Endodermal cell (in vitro differentiated cells): ENCODE measurements around the gene SFRP4. TPM values are rescaled to one million over a fixed set of nuclear protein-coding genes. Genes with fewer than 3 reads are reported as not detected.

Experiments used
- DNase-seq: peaks from one replicate; pipeline ENCODE4 v3.0.0-alpha.2; 2017
- H3K27ac ChIP-seq: 2 replicates; pipeline ENCODE4 v1.5.1; 2013; ENCODE audit warnings: mild to moderate bottlenecking, low read depth, low read length, moderate library complexity
- H3K27me3 ChIP-seq: 2 replicates; pipeline ENCODE4 v1.6.1; 2013; ENCODE audit warnings: mild to moderate bottlenecking, low read length, moderate library complexity; ENCODE audit not compliant: insufficient read depth, control insufficient read depth, poor library complexity, severe bottlenecking
- H3K36me3 ChIP-seq: 2 replicates; pipeline ENCODE4 v1.7.0; 2013; ENCODE audit warnings: mild to moderate bottlenecking, low read length, moderate library complexity; ENCODE audit not compliant: control insufficient read depth, insufficient read depth
- H3K4me1 ChIP-seq: one replicate; pipeline ENCODE4 v1.7.0; 2013; ENCODE audit warnings: low read length; ENCODE audit not compliant: control insufficient read depth, insufficient read depth
- H3K4me3 ChIP-seq: 2 replicates; pipeline ENCODE4 v1.5.1; 2013; ENCODE audit warnings: mild to moderate bottlenecking, low read length, moderate library complexity
- H3K9ac ChIP-seq: 2 replicates; pipeline ENCODE4 v1.6.1; 2013; ENCODE audit warnings: mild to moderate bottlenecking, low read length, moderate library complexity; ENCODE audit not compliant: poor library complexity, severe bottlenecking; ENCODE audit errors: extremely low read depth
- H3K9me3 ChIP-seq: 2 replicates; pipeline ENCODE4 v1.6.1; 2013; ENCODE audit warnings: mild to moderate bottlenecking, low read length, moderate library complexity; ENCODE audit not compliant: control insufficient read depth
- H3K27ac Mint-ChIP-seq: 2 replicates; pipeline ENCODE4 v1.8.0; 2020; ENCODE audit warnings: mixed read lengths
- H3K27me3 Mint-ChIP-seq: 2 replicates; pipeline ENCODE4 v1.8.0; 2021; ENCODE audit warnings: mild to moderate bottlenecking, mixed read lengths; ENCODE audit not compliant: insufficient read depth
- H3K36me3 Mint-ChIP-seq: 2 replicates; pipeline ENCODE4 v1.8.0; 2020; ENCODE audit warnings: low read depth, mixed read lengths
- H3K4me1 Mint-ChIP-seq: 2 replicates; pipeline ENCODE4 v1.8.0; 2020; ENCODE audit warnings: mixed read lengths
- H3K4me3 Mint-ChIP-seq: 2 replicates; pipeline ENCODE4 v1.8.0; 2020; ENCODE audit warnings: mild to moderate bottlenecking, moderate library complexity, mixed read lengths
- H3K9me3 Mint-ChIP-seq: 2 replicates; pipeline ENCODE4 v1.8.0; 2020; ENCODE audit warnings: mild to moderate bottlenecking, mixed read lengths
- WGBS, 2 experiments: methylation state at CpG; one replicate each; pipeline versions ENCODE4 v1.1.5 to v1.1.7; 2013; ENCODE audit warnings: missing lambda C conversion rate in 2 of 2, mixed read lengths in 1 of 2; ENCODE audit not compliant: insufficient coverage in 1 of 2, insufficient read length in 1 of 2; 5-methylcytosine and 5-hydroxymethylcytosine counted together
- total RNA-seq, 2 donors: library from RNA; stranded (reverse); fragmentation: NEBNext Ultra II Directional in 1 of 2; extraction: Animal tissue kit (Norgen Biotek cat#: 25700) in 1 of 2; gene quantifications; 2 replicates in 1 of 2; 3 replicates in 1 of 2; pipeline ENCODE4 v1.2.1, GENCODE V29; 2021
- TF ChIP-seq, protein P1 (sequence below): fragments of 200-600 bp; sonication (generic); conservative IDR thresholded peaks from 2 replicates; pipeline ENCODE4 v1.5.0; 2021; ENCODE audit warnings: antibody characterized with exemption, mild to moderate bottlenecking

Gene SFRP4
- total RNA-seq, 2 donors from 2014 or later, result not detected

DNA sequence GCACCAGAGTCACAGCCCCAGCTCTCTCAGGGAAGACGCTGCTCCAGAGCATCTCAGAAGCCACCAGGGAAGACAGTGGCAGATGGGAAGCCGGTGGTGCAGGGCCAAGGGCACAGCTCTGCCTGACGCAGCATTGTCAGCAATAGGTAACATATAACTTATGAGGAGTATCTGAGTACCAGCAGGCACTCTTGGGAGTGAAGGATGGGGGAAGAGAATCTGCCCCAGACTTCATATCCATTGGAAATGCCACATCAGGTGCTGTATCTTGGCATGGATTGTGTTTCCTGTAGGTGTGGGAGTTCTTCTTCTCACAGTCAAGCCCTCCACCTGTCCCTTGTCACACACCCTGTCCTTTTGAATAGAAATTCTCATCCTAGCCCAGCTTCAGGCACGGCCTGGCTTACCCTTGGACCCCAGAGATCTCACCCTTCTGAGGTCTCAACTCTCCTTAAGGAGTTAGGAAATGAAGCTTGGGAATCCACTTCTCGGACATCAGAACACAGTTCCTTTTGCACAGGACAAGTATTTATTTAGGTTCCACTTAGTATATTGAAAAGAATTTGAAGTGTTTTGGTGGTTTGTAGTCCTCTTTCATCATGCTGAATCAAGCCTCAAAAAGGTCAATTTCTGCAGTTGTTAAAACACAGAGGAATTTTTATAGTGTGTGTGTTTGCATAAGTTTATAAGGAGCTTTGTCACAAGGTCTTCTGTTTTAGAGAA lies 13.8 kb upstream of the SFRP4 start:
- TF ChIP-seq, protein P1, sequence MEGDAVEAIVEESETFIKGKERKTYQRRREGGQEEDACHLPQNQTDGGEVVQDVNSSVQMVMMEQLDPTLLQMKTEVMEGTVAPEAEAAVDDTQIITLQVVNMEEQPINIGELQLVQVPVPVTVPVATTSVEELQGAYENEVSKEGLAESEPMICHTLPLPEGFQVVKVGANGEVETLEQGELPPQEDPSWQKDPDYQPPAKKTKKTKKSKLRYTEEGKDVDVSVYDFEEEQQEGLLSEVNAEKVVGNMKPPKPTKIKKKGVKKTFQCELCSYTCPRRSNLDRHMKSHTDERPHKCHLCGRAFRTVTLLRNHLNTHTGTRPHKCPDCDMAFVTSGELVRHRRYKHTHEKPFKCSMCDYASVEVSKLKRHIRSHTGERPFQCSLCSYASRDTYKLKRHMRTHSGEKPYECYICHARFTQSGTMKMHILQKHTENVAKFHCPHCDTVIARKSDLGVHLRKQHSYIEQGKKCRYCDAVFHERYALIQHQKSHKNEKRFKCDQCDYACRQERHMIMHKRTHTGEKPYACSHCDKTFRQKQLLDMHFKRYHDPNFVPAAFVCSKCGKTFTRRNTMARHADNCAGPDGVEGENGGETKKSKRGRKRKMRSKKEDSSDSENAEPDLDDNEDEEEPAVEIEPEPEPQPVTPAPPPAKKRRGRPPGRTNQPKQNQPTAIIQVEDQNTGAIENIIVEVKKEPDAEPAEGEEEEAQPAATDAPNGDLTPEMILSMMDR, result no peak
- Mint-ChIP-seq H3K4me1 (no peaks in the 10 kb centered on the region), H3K27ac (no peak overlapping the region), H3K4me3 (no peak overlapping the region), H3K27me3 (no peaks in the 10 kb centered on the region), H3K36me3 (no peaks in the 10 kb centered on the region), H3K9me3 (peaks cover 4% of the 10 kb centered on the region)
- 77 to 93% methylated on average over 3 to 5 of the region's 5 CpGs for WGBS, 2 experiments
- no peaks in the 10 kb centered on the region for H3K27me3 ChIP-seq
- H3K36me3 ChIP-seq, result no peaks in the 10 kb centered on the region
- DNase-seq, result no peak
- no peaks in the 10 kb centered on the region for H3K4me1 ChIP-seq
- no peak overlapping the region for H3K9ac ChIP-seq
- no peak overlapping the region for H3K27ac ChIP-seq
- H3K4me3 ChIP-seq, result no peak overlapping the region
- H3K9me3 ChIP-seq, result peaks cover 6% of the 10 kb centered on the region

DNA sequence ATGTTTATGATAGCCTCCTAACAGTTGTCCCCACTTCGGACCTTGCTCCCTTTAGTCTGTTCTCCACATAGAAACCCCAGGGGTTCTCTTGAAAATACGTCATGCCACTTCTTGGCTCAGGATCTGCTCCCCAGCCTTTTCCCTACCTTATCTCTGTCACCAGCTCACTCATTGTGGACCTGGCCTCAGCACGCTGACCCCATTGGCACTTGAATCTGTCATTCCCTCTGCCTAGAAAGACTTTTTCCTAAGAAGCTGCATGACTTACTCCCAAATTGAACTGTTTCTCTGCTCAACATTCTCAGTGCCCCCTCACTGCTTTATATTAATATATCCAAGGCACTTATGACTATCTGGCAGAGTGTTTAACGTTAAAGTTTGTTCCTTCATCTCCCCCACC lies 12.3 kb upstream of the SFRP4 start:
- H3K36me3 ChIP-seq, result no peaks in the 10 kb centered on the region
- H3K27me3 ChIP-seq, result no peaks in the 10 kb centered on the region
- no peak overlapping the region for H3K4me3 ChIP-seq
- 89 to 95% methylated on average over 2 to 4 of the region's 4 CpGs for WGBS, 2 experiments
- H3K4me1 Mint-ChIP-seq, result no peaks in the 10 kb centered on the region
- H3K4me1 ChIP-seq, result no peaks in the 10 kb centered on the region
- H3K27me3 Mint-ChIP-seq, result peaks cover 4% of the 10 kb centered on the region
- peaks cover 8% of the 10 kb centered on the region for H3K9me3 Mint-ChIP-seq
- no peak overlapping the region for H3K27ac ChIP-seq
- no peak overlapping the region for H3K4me3 Mint-ChIP-seq
- DNase-seq, result no peak
- H3K9me3 ChIP-seq, result peaks cover 9% of the 10 kb centered on the region
- H3K36me3 Mint-ChIP-seq, result no peaks in the 10 kb centered on the region
- H3K27ac Mint-ChIP-seq, result no peak overlapping the region
- H3K9ac ChIP-seq, result no peak overlapping the region
- TF ChIP-seq, protein P1, result no peak

DNA sequence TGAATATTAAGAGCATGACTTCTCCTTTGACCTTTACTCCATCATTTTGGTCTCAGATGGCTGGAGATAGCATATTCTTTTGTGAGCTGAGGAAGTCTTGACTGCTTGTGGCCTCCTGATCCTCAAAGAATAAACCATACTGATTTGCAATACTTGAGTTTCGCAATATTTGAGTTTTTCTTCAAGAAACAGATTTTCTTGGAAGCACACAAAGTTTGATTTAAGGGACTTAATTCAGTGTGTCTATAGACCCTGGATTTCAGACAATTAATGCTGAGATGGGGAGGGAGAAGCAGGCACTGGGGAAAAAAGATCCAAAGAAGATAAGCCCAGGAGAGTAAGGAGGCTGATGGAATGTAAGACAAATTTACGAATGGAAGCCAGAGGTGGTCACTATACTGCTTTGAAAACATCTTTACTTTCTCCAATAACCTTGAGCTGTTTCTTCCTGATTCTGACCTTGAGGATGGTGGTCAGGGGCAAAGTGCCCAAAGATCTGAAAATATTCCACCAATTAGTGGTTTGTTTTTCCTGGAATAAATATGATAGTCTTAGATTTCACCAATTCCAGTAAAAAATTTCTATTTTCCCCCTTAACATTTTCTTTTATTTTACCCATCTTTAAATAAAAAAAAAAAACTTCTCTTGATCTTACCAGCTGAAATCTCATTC lies 11.3 kb upstream of the SFRP4 start:
- H3K9ac ChIP-seq, result no peak overlapping the region
- H3K36me3 Mint-ChIP-seq, result no peaks in the 10 kb centered on the region
- peaks cover 9% of the 10 kb centered on the region for H3K9me3 ChIP-seq
- TF ChIP-seq, protein P1, result no peak
- no peak for DNase-seq
- peaks cover 8% of the 10 kb centered on the region for H3K27me3 Mint-ChIP-seq
- H3K4me3 ChIP-seq, result no peak overlapping the region
- H3K9me3 Mint-ChIP-seq, result peaks cover 8% of the 10 kb centered on the region
- H3K4me3 Mint-ChIP-seq, result no peak overlapping the region
- H3K27ac Mint-ChIP-seq, result no peak overlapping the region
- H3K36me3 ChIP-seq, result no peaks in the 10 kb centered on the region
- no peaks in the 10 kb centered on the region for H3K27me3 ChIP-seq
- WGBS, 2 experiments, result 89 to 100% methylated on average over 2 of the region's 2 CpGs
- H3K27ac ChIP-seq, result no peak overlapping the region
- H3K4me1 Mint-ChIP-seq, result no peaks in the 10 kb centered on the region
- H3K4me1 ChIP-seq, result no peaks in the 10 kb centered on the region
